ENCODE results near the gene DLL4. TPM values are rescaled to one million over a fixed set of nuclear protein-coding genes. Genes with fewer than 3 reads are reported as not detected.

Gene DLL4
- total and polyA plus RNA-seq, 4 donors, result 0.20 to 28.4 (median 5.0) TPM

- Histone ChIP-seq H3K4me3 (ENCODE audit: low read length in 2 of 2) (no peak overlapping the region), H3K9me3 (ENCODE audit: control insufficient read depth, low read length) (no peaks in the 10 kb centered on the region), H3K36me3 (ENCODE audit: control insufficient read depth in 1 of 2, insufficient read depth in 2 of 2, low read length in 1 of 2) (no peaks in the 10 kb centered on the region), H3K4me1 (ENCODE audit: control insufficient read depth in 1 of 2, insufficient read depth in 2 of 2, low read length in 2 of 2) (no peaks in the 10 kb centered on the region), H3K27ac (ENCODE audit: low read depth in 1 of 2, low read length in 2 of 2) (no peak overlapping the region), H3K27me3 (ENCODE audit: control insufficient read depth in 1 of 2, insufficient read depth in 2 of 2, low read length in 1 of 2) (no peaks in the 10 kb centered on the region)
- intact Hi-C loops (cut with DNase I), result no loop called here
- no peak for DNase-seq
- no peak for ATAC-seq (ENCODE audit: low FRiP score)
- 90 to 92% methylated on average over 12 of the region's 12 CpGs for WGBS, 2 donors
These were observed 34.1 kb downstream of the DLL4 start for GRCh38 chr15:40963201-40963600.

GRCh38 chr15:40964006-40964405 is 34.9 kb downstream of the DLL4 start:
- Histone ChIP-seq H3K9me3 (ENCODE audit: control insufficient read depth, low read length) (no peaks in the 10 kb centered on the region), H3K27ac (ENCODE audit: low read depth in 1 of 2, low read length in 2 of 2) (no peak overlapping the region), H3K4me3 (ENCODE audit: low read length in 2 of 2) (no peak overlapping the region), H3K4me1 (ENCODE audit: control insufficient read depth in 1 of 2, insufficient read depth in 2 of 2, low read length in 2 of 2) (no peaks in the 10 kb centered on the region), H3K27me3 (ENCODE audit: control insufficient read depth in 1 of 2, insufficient read depth in 2 of 2, low read length in 1 of 2) (no peaks in the 10 kb centered on the region), H3K36me3 (ENCODE audit: control insufficient read depth in 1 of 2, insufficient read depth in 2 of 2, low read length in 1 of 2) (no peaks in the 10 kb centered on the region)
- 87 to 91% methylated on average over 6 to 8 of the region's 8 CpGs for WGBS, 2 donors
- intact Hi-C loops (cut with DNase I), result no loop called here
- ATAC-seq (ENCODE audit: low FRiP score) (no peak), DNase-seq (no peak)

- Histone ChIP-seq H3K4me3 (ENCODE audit: low read length in 2 of 2) (no peak overlapping the region), H3K9me3 (ENCODE audit: control insufficient read depth, low read length) (no peaks in the 10 kb centered on the region), H3K4me1 (ENCODE audit: control insufficient read depth in 1 of 2, insufficient read depth in 2 of 2, low read length in 2 of 2) (no peaks in the 10 kb centered on the region), H3K27me3 (ENCODE audit: control insufficient read depth in 1 of 2, insufficient read depth in 2 of 2, low read length in 1 of 2) (no peaks in the 10 kb centered on the region), H3K36me3 (ENCODE audit: control insufficient read depth in 1 of 2, insufficient read depth in 2 of 2, low read length in 1 of 2) (no peaks in the 10 kb centered on the region), H3K27ac (ENCODE audit: low read depth in 1 of 2, low read length in 2 of 2) (no peak overlapping the region)
- intact Hi-C loops (cut with DNase I), result no loop called here
- WGBS, 2 donors, result 88% methylated on average over 13 of the region's 13 CpGs
- DNase-seq (peak in 1 of 2 donors; percentile 72), ATAC-seq (ENCODE audit: low FRiP score) (no peak)
These were observed 35.5 kb downstream of the DLL4 start for GRCh38 chr15:40964634-40965033.

GRCh38 chr15:40968290-40969085 is 39.3 kb downstream of the DLL4 start:
- H3K4me3 ChIP-seq (ENCODE audit: low read length in 2 of 2), result no peak overlapping the region
- no peak for DNase-seq
- no peaks in the 10 kb centered on the region for H3K4me1 ChIP-seq (ENCODE audit: control insufficient read depth in 1 of 2, insufficient read depth in 2 of 2, low read length in 2 of 2)
- WGBS, 2 donors, result 80 to 81% methylated on average over 7 of the region's 7 CpGs
- H3K36me3 ChIP-seq (ENCODE audit: control insufficient read depth in 1 of 2, insufficient read depth in 2 of 2, low read length in 1 of 2), result no peaks in the 10 kb centered on the region
- H3K9me3 ChIP-seq (ENCODE audit: control insufficient read depth, low read length), result no peaks in the 10 kb centered on the region
- ATAC-seq (ENCODE audit: low FRiP score), result no peak
- H3K27ac ChIP-seq (ENCODE audit: low read depth in 1 of 2, low read length in 2 of 2), result no peak overlapping the region
- no peaks in the 10 kb centered on the region for H3K27me3 ChIP-seq (ENCODE audit: control insufficient read depth in 1 of 2, insufficient read depth in 2 of 2, low read length in 1 of 2)
- intact Hi-C loops (cut with DNase I), result no loop called here

- H3K27me3 ChIP-seq (ENCODE audit: control insufficient read depth in 1 of 2, insufficient read depth in 2 of 2, low read length in 1 of 2), result no peaks in the 10 kb centered on the region
- WGBS, 2 donors, result 88 to 94% methylated on average over 8 of the region's 8 CpGs
- H3K4me3 ChIP-seq (ENCODE audit: low read length in 2 of 2), result no peak overlapping the region
- H3K27ac ChIP-seq (ENCODE audit: low read depth in 1 of 2, low read length in 2 of 2), result no peak overlapping the region
- no peaks in the 10 kb centered on the region for H3K9me3 ChIP-seq (ENCODE audit: control insufficient read depth, low read length)
- no peak for DNase-seq
- H3K36me3 ChIP-seq (ENCODE audit: control insufficient read depth in 1 of 2, insufficient read depth in 2 of 2, low read length in 1 of 2), result no peaks in the 10 kb centered on the region
- ATAC-seq (ENCODE audit: low FRiP score), result no peak
- no peaks in the 10 kb centered on the region for H3K4me1 ChIP-seq (ENCODE audit: control insufficient read depth in 1 of 2, insufficient read depth in 2 of 2, low read length in 2 of 2)
- intact Hi-C loops (cut with DNase I), result no loop called here
These were observed 40.2 kb downstream of the DLL4 start for GRCh38 chr15:40969363-40969762.

- WGBS, 2 donors, result 28 to 31% methylated on average over 4 of the region's 4 CpGs
- peaks cover 0 to 6% of the 10 kb centered on the region in 2 donors for H3K4me1 ChIP-seq (ENCODE audit: control insufficient read depth in 1 of 2, insufficient read depth in 2 of 2, low read length in 2 of 2)
- no peaks in the 10 kb centered on the region for H3K9me3 ChIP-seq (ENCODE audit: control insufficient read depth, low read length)
- no peak overlapping the region for H3K4me3 ChIP-seq (ENCODE audit: low read length in 2 of 2)
- H3K27ac ChIP-seq (ENCODE audit: low read depth in 1 of 2, low read length in 2 of 2), result no peak overlapping the region
- intact Hi-C loops (cut with DNase I), result loop anchor here in 1 of 2 donors (2.0 kb wide), 1 partner anchor 44 kb away; no protein-coding TSS in a partner anchor
- no peaks in the 10 kb centered on the region for H3K27me3 ChIP-seq (ENCODE audit: control insufficient read depth in 1 of 2, insufficient read depth in 2 of 2, low read length in 1 of 2)
- ATAC-seq (ENCODE audit: low FRiP score), result no peak
- H3K36me3 ChIP-seq (ENCODE audit: control insufficient read depth in 1 of 2, insufficient read depth in 2 of 2, low read length in 1 of 2), result peaks cover 0 to 4% of the 10 kb centered on the region in 2 donors
- DNase-seq, result no peak
These were observed 45.7 kb downstream of the DLL4 start for GRCh38 chr15:40974879-40975278.

GRCh38 chr15:40976819-40977218 is 47.7 kb downstream of the DLL4 start:
- intact Hi-C loops (cut with DNase I), result no loop called here
- ATAC-seq (ENCODE audit: low FRiP score), result no peak
- H3K27ac ChIP-seq (ENCODE audit: low read depth in 1 of 2, low read length in 2 of 2), result peak overlapping the region in 1 of 2 donors; percentile 95
- H3K4me3 ChIP-seq (ENCODE audit: low read length in 2 of 2), result no peak overlapping the region
- H3K36me3 ChIP-seq (ENCODE audit: control insufficient read depth in 1 of 2, insufficient read depth in 2 of 2, low read length in 1 of 2), result peaks cover 0 to 8% of the 10 kb centered on the region in 2 donors
- 60 to 64% methylated on average over 7 of the region's 7 CpGs for WGBS, 2 donors
- DNase-seq, result no peak
- H3K4me1 ChIP-seq (ENCODE audit: control insufficient read depth in 1 of 2, insufficient read depth in 2 of 2, low read length in 2 of 2), result peaks cover 1 to 9% of the 10 kb centered on the region in 2 donors
- no peaks in the 10 kb centered on the region for H3K27me3 ChIP-seq (ENCODE audit: control insufficient read depth in 1 of 2, insufficient read depth in 2 of 2, low read length in 1 of 2)
- H3K9me3 ChIP-seq (ENCODE audit: control insufficient read depth, low read length), result no peaks in the 10 kb centered on the region

- no peak overlapping the region for H3K27ac ChIP-seq (ENCODE audit: low read depth in 1 of 2, low read length in 2 of 2)
- WGBS, 2 donors, result 69% methylated on average over 2 of the region's 2 CpGs
- H3K36me3 ChIP-seq (ENCODE audit: control insufficient read depth in 1 of 2, insufficient read depth in 2 of 2, low read length in 1 of 2), result peaks cover 0 to 8% of the 10 kb centered on the region in 2 donors
These were observed 49.0 kb downstream of the DLL4 start for GRCh38 chr15:40978141-40978540.

GRCh38 chr15:40978562-40978961 is 49.4 kb downstream of the DLL4 start:
- Histone ChIP-seq H3K36me3 (ENCODE audit: control insufficient read depth in 1 of 2, insufficient read depth in 2 of 2, low read length in 1 of 2) (peaks cover 0 to 8% of the 10 kb centered on the region in 2 donors), H3K9me3 (ENCODE audit: control insufficient read depth, low read length) (no peaks in the 10 kb centered on the region), H3K4me3 (ENCODE audit: low read length in 2 of 2) (no peak overlapping the region), H3K4me1 (ENCODE audit: control insufficient read depth in 1 of 2, insufficient read depth in 2 of 2, low read length in 2 of 2) (peaks cover 2 to 12% of the 10 kb centered on the region in 2 donors), H3K27me3 (ENCODE audit: control insufficient read depth in 1 of 2, insufficient read depth in 2 of 2, low read length in 1 of 2) (no peaks in the 10 kb centered on the region), H3K27ac (ENCODE audit: low read depth in 1 of 2, low read length in 2 of 2) (no peak overlapping the region)
- 97 to 98% methylated on average over 4 of the region's 4 CpGs for WGBS, 2 donors
- DNase-seq, result no peak
- no peak for ATAC-seq (ENCODE audit: low FRiP score)
- intact Hi-C loops (cut with DNase I), result no loop called here

More at GRCh38 chr15:40978141-40978540, 49.0 kb downstream of the DLL4 start:
- H3K27me3 ChIP-seq (ENCODE audit: control insufficient read depth in 1 of 2, insufficient read depth in 2 of 2, low read length in 1 of 2), result no peaks in the 10 kb centered on the region
- no peak overlapping the region for H3K4me3 ChIP-seq (ENCODE audit: low read length in 2 of 2)
- H3K4me1 ChIP-seq (ENCODE audit: control insufficient read depth in 1 of 2, insufficient read depth in 2 of 2, low read length in 2 of 2), result peaks cover 2 to 11% of the 10 kb centered on the region in 2 donors
- intact Hi-C loops (cut with DNase I), result no loop called here
- no peak for ATAC-seq (ENCODE audit: low FRiP score)
- DNase-seq, result no peak
- no peaks in the 10 kb centered on the region for H3K9me3 ChIP-seq (ENCODE audit: control insufficient read depth, low read length)
